K562 (cell line): ENCODE measurements around the gene KRI1. TPM values are rescaled to one million over a fixed set of nuclear protein-coding genes. Genes with fewer than 3 reads are reported as not detected.

ENCODE experiments used
- AFF1 ChIP-seq, 2 experiments: fragments of 450-650 bp; IDR thresholded peaks; 2 replicates each; pipeline ENCODE4 v1.6.1; 2018; ENCODE audit warnings: mild to moderate bottlenecking in 2 of 2, low read depth in 1 of 2; ENCODE audit not compliant: partially characterized antibody in 2 of 2
- BACH1 ChIP-seq: fragments of 200-800 bp; sonication (Bioruptor generic); IDR thresholded peaks from 2 replicates; pipeline ENCODE4 v1.6.1; 2016; ENCODE audit warnings: missing genetic modification characterization, missing compliant biosample characterization
- EHMT2 ChIP-seq: fragments of 450-650 bp; IDR thresholded peaks from 2 replicates; pipeline ENCODE4 v1.6.1; 2018; ENCODE audit warnings: antibody characterized with exemption
- FOXP1 ChIP-seq: sonication (generic); formaldehyde crosslinking; IDR thresholded peaks from 2 replicates; pipeline ENCODE4 v1.8.0; 2022; ENCODE audit warnings: mild to moderate bottlenecking, missing genetic modification reagents
- HEY1 ChIP-seq: fragments of 250-450 bp; sonication (Bioruptor Pico); IDR thresholded peaks from 2 replicates; pipeline ENCODE4 v1.5.0; 2020; ENCODE audit warnings: mild to moderate bottlenecking, moderate library complexity, borderline replicate concordance
- ID3 ChIP-seq, 2 experiments: fragments of 250-450 bp in 1 of 2; fragments of 450-650 bp in 1 of 2; sonication (Bioruptor Pico) in 1 of 2; IDR thresholded peaks; 2 replicates each; pipeline versions ENCODE4 v1.6.1 to v1.8.0; 2016 to 2021; ENCODE audit warnings: mild to moderate bottlenecking in 2 of 2, moderate library complexity in 2 of 2, missing compliant biosample characterization in 1 of 2, missing genetic modification characterization in 1 of 2
- MAFG ChIP-seq: fragments of 450-650 bp; conservative IDR thresholded peaks from 2 replicates; pipeline ENCODE4 v1.6.1; 2016; ENCODE audit warnings: missing genetic modification characterization, missing compliant biosample characterization
- NRF1 ChIP-seq, 2 experiments: fragments of 450-650 bp; IDR thresholded peaks in 1 of 2; conservative IDR thresholded peaks in 1 of 2; 2 replicates each; pipeline ENCODE4 v1.6.1; 2014; ENCODE audit warnings: mild to moderate bottlenecking in 2 of 2
- POLR2H ChIP-seq: IDR thresholded peaks from 2 replicates; pipeline ENCODE4 v1.6.1; 2016; ENCODE audit warnings: missing genetic modification characterization, low read depth, mild to moderate bottlenecking, control low read depth, missing compliant biosample characterization, moderate library complexity
- RNF2 ChIP-seq: sonication (generic); IDR thresholded peaks from 2 replicates; pipeline ENCODE4 v1.6.1; 2016
- SMARCB1 ChIP-seq: IDR thresholded peaks from 2 replicates; pipeline ENCODE4 v1.6.1; 2011; ENCODE audit warnings: improper control_type of control experiment, low read depth; ENCODE audit not compliant: insufficient read length
- STAT5A ChIP-seq: IDR thresholded peaks from 2 replicates; pipeline ENCODE4 v1.6.1; 2012; ENCODE audit warnings: low read length, inconsistent platforms, borderline replicate concordance
- TFE3 ChIP-seq: fragments of 450-650 bp; formaldehyde crosslinking; IDR thresholded peaks from 2 replicates; pipeline ENCODE4 v1.4.0; 2020; ENCODE audit warnings: mild to moderate bottlenecking, mixed read lengths
- TRIM25 ChIP-seq: fragments of 450-650 bp; IDR thresholded peaks from 2 replicates; pipeline ENCODE4 v1.7.0; 2016; ENCODE audit warnings: borderline replicate concordance
- ZNF586 ChIP-seq: fragments of 450-650 bp; formaldehyde crosslinking; conservative IDR thresholded peaks from 2 replicates; pipeline ENCODE4 v1.4.0; 2020; ENCODE audit warnings: mild to moderate bottlenecking, moderate library complexity
- ZNF696 ChIP-seq: fragments of 250-450 bp; sonication (Bioruptor Pico); conservative IDR thresholded peaks from 2 replicates; pipeline ENCODE4 v1.4.0; 2020; ENCODE audit warnings: mild to moderate bottlenecking, moderate library complexity
- ZNF778 ChIP-seq: fragments of 450-650 bp; formaldehyde crosslinking; IDR thresholded peaks from 2 replicates; pipeline ENCODE4 v1.4.0; 2020; ENCODE audit warnings: mild to moderate bottlenecking, moderate library complexity
- polyA plus RNA-seq, 8 experiments: library from polyadenylated mRNA; depleted of rRNA in 4 of 8; stranded (reverse) in 5 of 8; unstranded in 3 of 8; fragments of >200 nt; fragmentation: Nextera tagmentation in 2 of 8; fragmentation: Illumina TruSeq in 1 of 8; extraction: Ambion mirVana in 2 of 8; extraction: Trizol in 1 of 8; gene quantifications; 2 replicates each; pipeline versions ENCODE4 v1.2.1 to v1.2.3, GENCODE V29; 2011 to 2014; ENCODE audit warnings: inconsistent platforms in 1 of 8, missing spikeins in 1 of 8
- total RNA-seq, 7 experiments: library from RNA; depleted of rRNA in 6 of 7; stranded (reverse); fragments of >200 nt in 6 of 7; fragmentation: Illumina TruSeq in 2 of 7; extraction: Trizol in 2 of 7; gene quantifications; 2 replicates each; pipeline versions ENCODE4 v1.2.1 to v1.2.3, GENCODE V29; 2011 to 2021; ENCODE audit warnings: low replicate concordance in 1 of 7

KRI1 gene
- total and polyA plus RNA-seq, 9 of the 15 experiments (the other 6 are each of a cell fraction or from before 2014, with no cell fraction given): 1.1 to 50.7 (median 24.7) TPM

GRCh38 chr19:10568826-10569651 is 3.2 kb upstream of the KRI1 start, which contains the start of gene CDKN2D (continued):
- TF ChIP-seq AFF1 (IDR thresholded peaks at IDR 0.05; ENCODE audit: low read depth in 1 of 2, partially characterized antibody in 2 of 2) (peak in 1 of 2 experiments; percentile 62), ZNF778 (CRISPR knock-in tag) (no peak), MAFG (tag) (no peak), FOXP1 (CRISPR knock-in tag) (peak; percentile 79; the same call in 1 of the 2 replicates), RNF2 (peak; percentile 70; the same call in 1 of the 2 replicates), TFE3 (CRISPR knock-in tag) (no peak), SMARCB1 (no peak), ZNF586 (CRISPR knock-in tag) (no peak), ID3 (CRISPR knock-in tag; IDR thresholded peaks at IDR 0.05) (peak; percentile 30; the same call in 1 of the 2 replicates), ID3 (tag; IDR thresholded peaks at IDR 0.05) (peak; percentile 92), HEY1 (CRISPR knock-in tag) (no peak), STAT5A (no peak), BACH1 (tag) (no peak), POLR2H (tag) (peak; percentile 87), ZNF696 (CRISPR knock-in tag) (no peak), EHMT2 (no peak), NRF1 (conservative IDR thresholded peaks at IDR 0.05 in 1 of 2, IDR thresholded peaks at IDR 0.05 in 1 of 2) (peak; percentile 95), TRIM25 (no peak)
